ENCODE results near the gene KCNMA1. TPM values are rescaled to one million over a fixed set of nuclear protein-coding genes. Genes with fewer than 3 reads are reported as not detected.

KCNMA1 gene
- total and polyA plus RNA-seq, 7 donors = 15.3 to 427 (median 256) TPM

DNA sequence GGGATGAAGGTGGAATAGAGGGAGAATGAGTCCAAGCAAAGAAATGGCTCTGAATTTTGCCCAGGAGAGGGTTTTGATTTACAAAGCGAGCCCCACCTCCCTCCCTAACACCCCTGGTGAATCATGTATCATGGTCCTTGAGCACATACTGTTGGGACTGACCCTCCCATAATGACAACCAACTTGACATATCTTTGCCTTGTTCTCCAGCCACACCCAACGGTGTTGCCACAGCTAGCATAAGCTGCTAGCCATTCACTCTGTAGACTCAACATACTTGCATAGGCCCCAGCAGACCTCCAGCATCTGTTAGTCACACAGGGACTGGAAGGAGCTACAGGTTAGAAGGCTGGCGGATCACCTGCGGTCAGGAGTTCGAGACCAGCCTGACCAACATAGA lies 538.5 kb downstream of the KCNMA1 start:
- DNase-seq = no peak
- Histone ChIP-seq H3K4me3 (no peak overlapping the region), H3K27me3 (no peaks in the 10 kb centered on the region), H3K27ac (no peak overlapping the region), H3K4me1 (peaks cover 0 to 3% (median 1%) of the 10 kb centered on the region in 4 donors), H3K9me3 (no peaks in the 10 kb centered on the region), H3K36me3 (peaks cover 0 to 13% (median 0%) of the 10 kb centered on the region in 4 donors)
- no peak for TF ChIP-seq EP300 (IDR thresholded peaks at IDR 0.05)
- intact Hi-C loops (cut with DNase I) = no loop called here
- WGBS, 2 donors = 89 to 93% methylated on average over 5 of the region's 5 CpGs

DNA sequence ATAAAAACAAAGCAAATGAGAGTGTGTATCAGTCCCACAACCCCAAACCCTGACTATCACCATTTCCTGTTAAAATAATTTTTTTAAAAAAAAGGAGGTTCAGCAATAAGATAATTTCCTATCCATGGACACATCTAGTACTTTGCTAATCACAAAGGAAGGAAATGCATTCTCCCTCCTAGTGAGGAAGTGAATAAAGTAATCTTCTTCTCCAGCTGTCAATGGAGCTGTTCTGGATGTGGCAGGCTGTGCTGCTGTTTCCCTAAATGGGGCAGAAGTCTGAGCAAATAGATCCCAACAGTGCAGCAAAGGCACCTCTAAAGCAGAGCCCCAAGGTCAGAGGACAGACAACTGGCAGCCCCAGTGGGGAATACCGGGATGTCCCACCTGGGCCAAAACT lies 540.0 kb downstream of the KCNMA1 start:
- Histone ChIP-seq H3K4me1 (no peaks in the 10 kb centered on the region), H3K9me3 (no peaks in the 10 kb centered on the region), H3K27me3 (no peaks in the 10 kb centered on the region), H3K27ac (no peak overlapping the region), H3K4me3 (no peak overlapping the region), H3K36me3 (peaks cover 0 to 9% (median 0%) of the 10 kb centered on the region in 4 donors)
- no peak for DNase-seq
- TF ChIP-seq POLR2AphosphoS5 (IDR thresholded peaks at IDR 0.05) (no peak), EP300 (IDR thresholded peaks at IDR 0.05) (no peak), POLR2A (IDR thresholded peaks at IDR 0.05) (no peak)
- TF ChIP-seq, protein P1, sequence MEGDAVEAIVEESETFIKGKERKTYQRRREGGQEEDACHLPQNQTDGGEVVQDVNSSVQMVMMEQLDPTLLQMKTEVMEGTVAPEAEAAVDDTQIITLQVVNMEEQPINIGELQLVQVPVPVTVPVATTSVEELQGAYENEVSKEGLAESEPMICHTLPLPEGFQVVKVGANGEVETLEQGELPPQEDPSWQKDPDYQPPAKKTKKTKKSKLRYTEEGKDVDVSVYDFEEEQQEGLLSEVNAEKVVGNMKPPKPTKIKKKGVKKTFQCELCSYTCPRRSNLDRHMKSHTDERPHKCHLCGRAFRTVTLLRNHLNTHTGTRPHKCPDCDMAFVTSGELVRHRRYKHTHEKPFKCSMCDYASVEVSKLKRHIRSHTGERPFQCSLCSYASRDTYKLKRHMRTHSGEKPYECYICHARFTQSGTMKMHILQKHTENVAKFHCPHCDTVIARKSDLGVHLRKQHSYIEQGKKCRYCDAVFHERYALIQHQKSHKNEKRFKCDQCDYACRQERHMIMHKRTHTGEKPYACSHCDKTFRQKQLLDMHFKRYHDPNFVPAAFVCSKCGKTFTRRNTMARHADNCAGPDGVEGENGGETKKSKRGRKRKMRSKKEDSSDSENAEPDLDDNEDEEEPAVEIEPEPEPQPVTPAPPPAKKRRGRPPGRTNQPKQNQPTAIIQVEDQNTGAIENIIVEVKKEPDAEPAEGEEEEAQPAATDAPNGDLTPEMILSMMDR (IDR thresholded peaks at IDR 0.05) = no peak
- intact Hi-C loops (cut with DNase I) = no loop called here
- WGBS, 2 donors = 89 to 95% methylated on average over 1 of the region's 1 CpG

DNA sequence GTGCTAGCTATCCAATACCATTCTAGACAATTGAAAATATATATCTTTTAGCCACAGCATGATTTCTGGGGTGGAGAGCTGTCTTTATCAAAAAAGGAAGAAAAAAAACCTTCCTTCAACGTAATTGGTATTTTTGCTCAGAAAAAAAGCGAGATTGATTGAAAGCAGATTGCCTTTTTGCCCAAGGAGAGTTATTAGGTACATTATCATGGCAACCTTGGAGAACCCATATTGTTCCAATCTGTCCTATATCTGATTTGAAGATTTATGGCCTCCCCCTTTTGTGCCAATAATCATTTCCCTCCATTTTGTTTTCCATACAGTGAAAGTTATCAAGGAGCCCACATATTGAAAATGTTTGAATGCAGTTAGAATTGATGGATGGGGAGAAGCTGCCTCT lies 544.5 kb downstream of the KCNMA1 start:
- H3K4me3 ChIP-seq = no peak overlapping the region
- 87 to 89% methylated on average over 2 of the region's 2 CpGs for WGBS, 2 donors
- H3K27ac ChIP-seq = no peak overlapping the region
- no peaks in the 10 kb centered on the region for H3K4me1 ChIP-seq
- no peak for TF ChIP-seq POLR2AphosphoS5 (IDR thresholded peaks at IDR 0.05)
- no peak for TF ChIP-seq POLR2A (IDR thresholded peaks at IDR 0.05)
- no peak for TF ChIP-seq EP300 (IDR thresholded peaks at IDR 0.05)
- TF ChIP-seq, protein P1 (IDR thresholded peaks at IDR 0.05) = no peak
- no peaks in the 10 kb centered on the region for H3K9me3 ChIP-seq
- H3K27me3 ChIP-seq = no peaks in the 10 kb centered on the region
- no peak for DNase-seq
- intact Hi-C loops (cut with DNase I) = no loop called here
- H3K36me3 ChIP-seq = peaks cover 4 to 29% (median 9%) of the 10 kb centered on the region in 4 donors

DNA sequence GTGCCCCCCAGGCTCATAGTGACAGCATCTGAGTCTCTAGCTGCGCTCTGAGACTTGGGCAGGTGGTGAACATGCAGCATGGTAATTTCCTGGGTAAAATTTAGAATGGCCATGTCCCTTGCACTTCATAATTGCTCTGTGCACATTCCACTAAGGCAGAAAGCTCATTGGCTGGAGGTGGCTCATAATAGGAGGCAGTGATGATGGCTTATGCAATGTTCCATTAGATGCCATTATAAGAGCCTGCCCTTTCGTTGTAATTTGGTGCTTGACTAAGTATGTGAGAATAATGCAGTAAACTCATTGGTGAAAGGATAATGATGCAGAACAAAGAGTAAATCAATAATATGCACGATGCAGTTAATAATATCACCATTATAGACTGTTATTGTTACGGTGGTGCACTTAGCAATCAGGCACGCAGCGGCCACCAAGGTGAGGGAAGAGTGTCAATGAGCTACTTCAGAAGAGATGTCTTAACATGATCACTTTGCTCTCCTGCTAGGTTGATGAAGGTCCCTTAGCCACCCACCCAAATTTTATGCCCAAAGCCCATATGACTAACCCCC lies 545.9 kb downstream of the KCNMA1 start:
- no peak overlapping the region for H3K27ac ChIP-seq
- no peaks in the 10 kb centered on the region for H3K9me3 ChIP-seq
- H3K4me3 ChIP-seq = no peak overlapping the region
- 85 to 95% methylated on average over 6 of the region's 6 CpGs for WGBS, 2 donors
- TF ChIP-seq EP300 (IDR thresholded peaks at IDR 0.05) (no peak), POLR2AphosphoS5 (IDR thresholded peaks at IDR 0.05) (no peak), POLR2A (IDR thresholded peaks at IDR 0.05) (no peak)
- TF ChIP-seq, protein P1 (IDR thresholded peaks at IDR 0.05) = no peak
- intact Hi-C loops (cut with DNase I) = no loop called here
- no peaks in the 10 kb centered on the region for H3K27me3 ChIP-seq
- no peaks in the 10 kb centered on the region for H3K4me1 ChIP-seq
- H3K36me3 ChIP-seq = peaks cover 4 to 32% (median 9%) of the 10 kb centered on the region in 4 donors
- DNase-seq = no peak

DNA sequence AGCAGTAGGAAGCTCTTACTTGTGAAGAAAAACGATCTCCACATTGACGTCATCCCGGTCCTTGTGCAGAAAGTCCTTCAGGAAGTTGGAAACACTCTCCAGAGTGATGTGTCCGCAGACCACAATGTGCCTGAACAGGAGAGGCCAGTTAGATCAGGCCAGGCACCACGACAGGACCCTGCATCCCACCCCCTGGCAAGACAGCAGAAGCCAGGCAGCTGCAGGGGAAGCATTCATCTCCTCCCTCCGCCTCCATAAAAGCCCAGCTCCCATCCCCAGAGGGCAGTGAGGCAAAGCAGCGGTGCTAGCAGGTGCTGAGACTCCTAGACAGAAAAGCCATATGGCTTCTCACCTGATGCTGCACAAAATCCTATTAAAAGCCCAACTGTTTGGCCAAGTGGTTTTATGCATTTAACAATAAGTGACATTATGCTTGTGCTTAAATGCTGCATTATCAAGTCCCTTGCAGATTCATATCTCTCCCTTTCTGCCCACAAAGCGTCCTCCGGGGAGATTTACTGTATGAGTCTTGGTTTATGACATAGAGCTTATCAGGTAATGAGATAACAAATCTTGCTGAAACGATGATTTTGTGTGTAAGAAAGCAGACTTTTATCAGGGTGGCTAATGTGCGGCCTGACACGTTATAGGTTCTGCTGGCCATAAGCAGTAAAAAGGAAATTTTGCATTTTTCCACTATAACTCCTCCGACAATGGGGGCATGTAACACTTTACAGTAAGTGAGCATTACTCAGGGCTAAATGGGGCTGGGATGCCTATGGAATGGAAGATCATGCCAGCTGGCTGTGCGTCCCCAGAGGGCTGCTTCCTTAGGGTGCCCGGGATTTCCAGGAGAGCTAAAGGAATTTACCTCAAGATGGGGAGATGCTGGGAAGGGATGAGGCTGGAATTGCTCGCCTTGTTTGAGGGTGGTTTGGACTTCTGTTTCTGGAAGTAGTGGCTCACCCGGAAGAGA lies 546.9 kb downstream of the KCNMA1 start:
- Histone ChIP-seq H3K4me3 (no peak overlapping the region), H3K4me1 (peaks cover 0 to 7% (median 2%) of the 10 kb centered on the region in 4 donors), H3K27ac (no peak overlapping the region), H3K27me3 (no peaks in the 10 kb centered on the region), H3K9me3 (no peaks in the 10 kb centered on the region), H3K36me3 (peaks cover 4 to 30% (median 9%) of the 10 kb centered on the region in 4 donors)
- intact Hi-C loops (cut with DNase I) = no loop called here
- WGBS, 2 donors = 53 to 76% methylated on average over 17 of the region's 17 CpGs
- TF ChIP-seq, protein P1 (IDR thresholded peaks at IDR 0.05) = no peak
- TF ChIP-seq POLR2A (IDR thresholded peaks at IDR 0.05) = no peak
- no peak for TF ChIP-seq EP300 (IDR thresholded peaks at IDR 0.05)
- TF ChIP-seq POLR2AphosphoS5 (IDR thresholded peaks at IDR 0.05) = no peak
- no peak for DNase-seq
